HCT116 (cell line): Measurements from ENCODE around the gene MOCS1. TPM values are rescaled to one million over a fixed set of nuclear protein-coding genes. Genes with fewer than 3 reads are reported as not detected.

Experiments
- ATAC-seq: fragments of 200-7000 bp; cut with Tn5 transposase; 2 replicates; pipeline ENCODE4 v1.9.1; 2020; ENCODE audit warnings: mild to moderate bottlenecking, moderate library complexity
- BruUV-seq: library from RNA; stranded (reverse); fragments of 400-500 nt; replicated peaks from 2 replicates; lab custom pipeline; 2021; lab: Mats Ljungman, UMichigan
- CTCF ChIA-PET: fragments of 300-600 bp; sonication (Branson Sonifier 250); formaldehyde crosslinking; loops from one replicate; lab custom pipeline; 2021; ENCODE audit warnings: antibody characterized with exemption; lab: Charles Lee
- POLR2A ChIA-PET: fragments of 300-600, 350-600 bp; sonication (Branson Sonifier 250); formaldehyde crosslinking; loops from one replicate; lab custom pipeline; 2021; ENCODE audit warnings: antibody characterized with exemption; lab: Charles Lee
- RAD21 ChIA-PET, 2 experiments: fragments of 300-600 bp; sonication (Branson Sonifier 250); formaldehyde crosslinking; loops; one replicate each; lab custom pipeline; 2023; ENCODE audit warnings: low total read pairs in 2 of 2; ENCODE audit not compliant: uncharacterized antibody in 2 of 2, unreplicated experiment in 2 of 2, low non-redundant PET in 1 of 2; lab: Charles Lee
- DNase-seq: peaks from one replicate; pipeline ENCODE4 v3.0.0-alpha.2; 2010; ENCODE audit warnings: low read depth, low spot score
- H2AFZ ChIP-seq: fragments of 200-600 bp; shearing (Covaris generic), sonication (generic); 2 replicates; pipeline ENCODE4 v1.6.1; 2017; ENCODE audit warnings: low read depth, mixed run types, mixed read lengths, antibody characterized with exemption, low read length; ENCODE audit not compliant: poor library complexity, severe bottlenecking
- H3K27ac ChIP-seq: 2 replicates; pipeline ENCODE4 v1.5.1; 2012; ENCODE audit warnings: low read depth, low read length
- H3K27me3 ChIP-seq: fragments of 200-600 bp; sonication (generic); 2 replicates; pipeline ENCODE4 v1.6.1; 2016; ENCODE audit warnings: mixed run types, low read length, mixed read lengths; ENCODE audit not compliant: insufficient read depth
- H3K36me3 ChIP-seq, 2 experiments: fragments of 200-500 bp in 1 of 2; fragments of 200-600 bp in 1 of 2; sonication (Bioruptor generic) in 1 of 2; sonication (generic) in 1 of 2; 2 replicates each; pipeline versions ENCODE4 v1.5.1 to v1.6.1; 2014 to 2016; ENCODE audit warnings: low read length in 2 of 2, inconsistent platforms in 1 of 2, mixed read lengths in 1 of 2, mixed run types in 1 of 2; ENCODE audit not compliant: insufficient read depth in 2 of 2, control insufficient read depth in 1 of 2
- H3K4me1 ChIP-seq, 2 experiments: fragments of 200-600 bp in 1 of 2; sonication (generic) in 1 of 2; 2 replicates each; pipeline versions ENCODE4 v1.5.1 to v1.6.1; 2012 to 2017; ENCODE audit warnings: low read length in 2 of 2, inconsistent platforms in 1 of 2, mild to moderate bottlenecking in 1 of 2, mixed read lengths in 1 of 2, mixed run types in 1 of 2, moderate library complexity in 1 of 2; ENCODE audit not compliant: insufficient read depth in 2 of 2, control insufficient read depth in 1 of 2
- H3K4me2 ChIP-seq: fragments of 200-600 bp; sonication (generic); 2 replicates; pipeline ENCODE4 v1.6.1; 2017; ENCODE audit warnings: mixed run types, low read length, mixed read lengths
- H3K4me3 ChIP-seq, 2 experiments: fragments of 200-600 bp in 1 of 2; sonication (generic) in 1 of 2; replicated peaks in 1 of 2; 2 replicates each; pipeline ENCODE4 v1.5.1; 2011 to 2016; ENCODE audit warnings: low read length in 2 of 2, control low read depth in 1 of 2, low read depth in 1 of 2, mild to moderate bottlenecking in 1 of 2, mixed read lengths in 1 of 2, mixed run types in 1 of 2
- H3K79me2 ChIP-seq: fragments of 200-600 bp; sonication (generic); 2 replicates; pipeline ENCODE4 v1.6.1; 2017; ENCODE audit warnings: mild to moderate bottlenecking, mixed run types, low read length, moderate library complexity, mixed read lengths; ENCODE audit not compliant: insufficient read depth
- H3K9ac ChIP-seq: fragments of 200-600 bp; sonication (generic); 2 replicates; pipeline ENCODE4 v1.6.1; 2016; ENCODE audit warnings: low read length, mixed read lengths
- H3K9me2 ChIP-seq: fragments of 200-600 bp; sonication (generic), shearing (Covaris generic); 2 replicates; pipeline ENCODE4 v1.6.1; 2017; ENCODE audit warnings: mixed run types, mild to moderate bottlenecking, moderate library complexity; ENCODE audit not compliant: insufficient read depth
- H3K9me3 ChIP-seq, 2 experiments: fragments of 200-500 bp in 1 of 2; fragments of 200-600 bp in 1 of 2; sonication (Bioruptor generic) in 1 of 2; sonication (generic) in 1 of 2; 2 replicates each; pipeline ENCODE4 v1.6.1; 2014 to 2017; ENCODE audit warnings: low read length in 2 of 2, mixed read lengths in 2 of 2, inconsistent platforms in 1 of 2, low read depth in 1 of 2, mild to moderate bottlenecking in 1 of 2, mixed run types in 1 of 2, moderate library complexity in 1 of 2; ENCODE audit not compliant: control insufficient read depth in 1 of 2, insufficient read depth in 1 of 2
- H4K20me1 ChIP-seq: fragments of 200-600 bp; sonication (generic), shearing (Covaris generic); 2 replicates; pipeline ENCODE4 v1.6.1; 2017; ENCODE audit warnings: mixed run types, mild to moderate bottlenecking, moderate library complexity; ENCODE audit not compliant: insufficient read depth
- CEBPB ChIP-seq: IDR thresholded peaks from 2 replicates; pipeline ENCODE4 v1.6.1; 2012; ENCODE audit warnings: low read depth
- EZH2 ChIP-seq: fragments of 200-600 bp; sonication (generic); IDR thresholded peaks from 2 replicates; pipeline ENCODE4 v1.6.1; 2017; ENCODE audit warnings: antibody characterized with exemption, mixed run types
- POLR2AphosphoS5 ChIP-seq: IDR thresholded peaks from 2 replicates; pipeline ENCODE4 v1.6.1; 2011; ENCODE audit warnings: mild to moderate bottlenecking, low read depth, low read length, moderate library complexity
- RAD21 ChIP-seq: IDR thresholded peaks from 2 replicates; pipeline ENCODE4 v1.6.1; 2012; ENCODE audit warnings: low read depth, mild to moderate bottlenecking
- SRF ChIP-seq: IDR thresholded peaks from 2 replicates; pipeline ENCODE4 v1.6.1; 2012; ENCODE audit warnings: low read depth
- TCF7L2 ChIP-seq: IDR thresholded peaks from 2 replicates; pipeline ENCODE4 v1.7.0; 2011; ENCODE audit warnings: borderline replicate concordance, inconsistent platforms; ENCODE audit not compliant: insufficient read depth, insufficient read length; ENCODE audit errors: extremely low read depth
- intact Hi-C: fragments of 100-400 bp; cut with micrococcal nuclease; formaldehyde crosslinking; loops from 2 replicates; pipeline ENCODE4 v1.10.0; 2022
- total RNA-seq: library from RNA; stranded (reverse); gene quantifications from one replicate; pipeline ENCODE4 v1.2.1, GENCODE V29; 2021; ENCODE audit not compliant: unreplicated experiment
- TF ChIP-seq, protein P1 (sequence below): IDR thresholded peaks from 2 replicates; pipeline ENCODE4 v1.6.1; 2012
- TF ChIP-seq, protein P2 (sequence below), 3 experiments: fragments of 200-600 bp in 1 of 3; sonication (generic) in 1 of 3; IDR thresholded peaks in 2 of 3; conservative IDR thresholded peaks in 1 of 3; 2 replicates each; pipeline ENCODE4 v1.5.1; 2012 to 2017; ENCODE audit warnings: low read depth in 2 of 3, low read length in 2 of 3, antibody characterized with exemption in 1 of 3, borderline replicate concordance in 1 of 3, control low read depth in 1 of 3, mild to moderate bottlenecking in 1 of 3, mixed read lengths in 1 of 3, mixed run types in 1 of 3, moderate library complexity in 1 of 3; ENCODE audit not compliant: insufficient read depth in 1 of 3
- TF ChIP-seq, protein P3 (sequence below): IDR thresholded peaks from 2 replicates; pipeline ENCODE4 v1.6.1; 2012; ENCODE audit warnings: low read depth

The MOCS1 gene
- total RNA-seq, 1 experiment from 2014 or later = 9.3 TPM

DNA sequence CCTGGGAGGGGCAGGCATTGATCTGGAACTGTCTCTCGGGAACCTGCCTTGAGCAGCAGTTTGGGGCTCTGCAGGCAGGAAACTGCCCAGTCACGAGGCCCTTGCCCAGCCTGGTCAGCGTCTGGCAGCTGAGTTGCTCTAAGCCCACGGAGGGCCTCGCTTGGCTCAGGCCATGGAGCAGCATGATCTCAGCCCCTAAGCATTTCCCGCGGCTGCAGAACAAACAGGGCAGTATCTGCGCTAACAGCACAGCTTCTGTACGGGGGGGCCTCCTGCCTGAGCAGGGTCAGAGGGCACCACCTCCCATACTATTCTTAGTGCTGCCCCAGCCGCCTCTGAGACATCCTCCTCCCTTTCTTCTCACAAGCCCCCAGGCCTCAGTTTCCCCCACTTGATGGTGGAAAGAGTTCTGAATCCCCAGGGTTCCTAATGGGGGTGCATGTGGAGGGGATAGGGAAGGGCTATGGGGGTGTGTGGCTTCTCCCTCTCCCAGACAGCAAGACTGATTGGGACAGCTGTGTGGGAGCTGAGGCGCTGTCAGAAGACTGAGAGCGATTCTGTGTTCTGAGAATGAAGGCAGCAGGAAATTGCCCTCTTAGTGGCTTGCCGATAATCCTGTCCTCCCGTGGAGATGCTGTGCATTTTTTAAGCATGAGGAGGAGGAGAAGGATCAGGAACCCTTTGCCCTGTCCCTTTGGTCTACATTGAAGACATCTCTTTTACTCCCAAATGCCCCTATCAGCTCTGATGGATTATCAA, 46.4 kb downstream of the MOCS1 start:
- H3K79me2 ChIP-seq = no peaks in the 10 kb centered on the region
- TF ChIP-seq POLR2AphosphoS5 (no peak), EZH2 (no peak), CEBPB (no peak), SRF (no peak), RAD21 (no peak), TCF7L2 (no peak)
- TF ChIP-seq, protein P1, sequence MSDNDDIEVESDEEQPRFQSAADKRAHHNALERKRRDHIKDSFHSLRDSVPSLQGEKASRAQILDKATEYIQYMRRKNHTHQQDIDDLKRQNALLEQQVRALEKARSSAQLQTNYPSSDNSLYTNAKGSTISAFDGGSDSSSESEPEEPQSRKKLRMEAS = no peak
- TF ChIP-seq, protein P2, sequence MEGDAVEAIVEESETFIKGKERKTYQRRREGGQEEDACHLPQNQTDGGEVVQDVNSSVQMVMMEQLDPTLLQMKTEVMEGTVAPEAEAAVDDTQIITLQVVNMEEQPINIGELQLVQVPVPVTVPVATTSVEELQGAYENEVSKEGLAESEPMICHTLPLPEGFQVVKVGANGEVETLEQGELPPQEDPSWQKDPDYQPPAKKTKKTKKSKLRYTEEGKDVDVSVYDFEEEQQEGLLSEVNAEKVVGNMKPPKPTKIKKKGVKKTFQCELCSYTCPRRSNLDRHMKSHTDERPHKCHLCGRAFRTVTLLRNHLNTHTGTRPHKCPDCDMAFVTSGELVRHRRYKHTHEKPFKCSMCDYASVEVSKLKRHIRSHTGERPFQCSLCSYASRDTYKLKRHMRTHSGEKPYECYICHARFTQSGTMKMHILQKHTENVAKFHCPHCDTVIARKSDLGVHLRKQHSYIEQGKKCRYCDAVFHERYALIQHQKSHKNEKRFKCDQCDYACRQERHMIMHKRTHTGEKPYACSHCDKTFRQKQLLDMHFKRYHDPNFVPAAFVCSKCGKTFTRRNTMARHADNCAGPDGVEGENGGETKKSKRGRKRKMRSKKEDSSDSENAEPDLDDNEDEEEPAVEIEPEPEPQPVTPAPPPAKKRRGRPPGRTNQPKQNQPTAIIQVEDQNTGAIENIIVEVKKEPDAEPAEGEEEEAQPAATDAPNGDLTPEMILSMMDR (IDR thresholded peaks at IDR 0.05 in 2 of 3, conservative IDR thresholded peaks at IDR 0.05 in 1 of 3; ENCODE audit: borderline replicate concordance in 1 of 3, insufficient read depth in 1 of 3, low read depth in 2 of 3, low read length in 2 of 3) = no peak
- TF ChIP-seq, protein P3, sequence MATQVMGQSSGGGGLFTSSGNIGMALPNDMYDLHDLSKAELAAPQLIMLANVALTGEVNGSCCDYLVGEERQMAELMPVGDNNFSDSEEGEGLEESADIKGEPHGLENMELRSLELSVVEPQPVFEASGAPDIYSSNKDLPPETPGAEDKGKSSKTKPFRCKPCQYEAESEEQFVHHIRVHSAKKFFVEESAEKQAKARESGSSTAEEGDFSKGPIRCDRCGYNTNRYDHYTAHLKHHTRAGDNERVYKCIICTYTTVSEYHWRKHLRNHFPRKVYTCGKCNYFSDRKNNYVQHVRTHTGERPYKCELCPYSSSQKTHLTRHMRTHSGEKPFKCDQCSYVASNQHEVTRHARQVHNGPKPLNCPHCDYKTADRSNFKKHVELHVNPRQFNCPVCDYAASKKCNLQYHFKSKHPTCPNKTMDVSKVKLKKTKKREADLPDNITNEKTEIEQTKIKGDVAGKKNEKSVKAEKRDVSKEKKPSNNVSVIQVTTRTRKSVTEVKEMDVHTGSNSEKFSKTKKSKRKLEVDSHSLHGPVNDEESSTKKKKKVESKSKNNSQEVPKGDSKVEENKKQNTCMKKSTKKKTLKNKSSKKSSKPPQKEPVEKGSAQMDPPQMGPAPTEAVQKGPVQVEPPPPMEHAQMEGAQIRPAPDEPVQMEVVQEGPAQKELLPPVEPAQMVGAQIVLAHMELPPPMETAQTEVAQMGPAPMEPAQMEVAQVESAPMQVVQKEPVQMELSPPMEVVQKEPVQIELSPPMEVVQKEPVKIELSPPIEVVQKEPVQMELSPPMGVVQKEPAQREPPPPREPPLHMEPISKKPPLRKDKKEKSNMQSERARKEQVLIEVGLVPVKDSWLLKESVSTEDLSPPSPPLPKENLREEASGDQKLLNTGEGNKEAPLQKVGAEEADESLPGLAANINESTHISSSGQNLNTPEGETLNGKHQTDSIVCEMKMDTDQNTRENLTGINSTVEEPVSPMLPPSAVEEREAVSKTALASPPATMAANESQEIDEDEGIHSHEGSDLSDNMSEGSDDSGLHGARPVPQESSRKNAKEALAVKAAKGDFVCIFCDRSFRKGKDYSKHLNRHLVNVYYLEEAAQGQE = no peak
- no TSS peak for BruUV-seq
- H3K4me1 ChIP-seq = no peaks in the 10 kb centered on the region
- ChIA-PET CTCF (no interaction called here), RAD21 (no interaction called here), POLR2A (no interaction called here)
- ATAC-seq = no peak
- H3K9me2 ChIP-seq = no peaks in the 10 kb centered on the region
- H3K36me3 ChIP-seq = no peaks in the 10 kb centered on the region
- no peak overlapping the region for H3K4me3 ChIP-seq
- H3K9ac ChIP-seq = no peak overlapping the region
- intact Hi-C loops = no loop called here
- H3K9me3 ChIP-seq = no peaks in the 10 kb centered on the region
- no peak overlapping the region for H3K4me2 ChIP-seq
- peaks cover 23% of the 10 kb centered on the region for H3K27me3 ChIP-seq
- H3K27ac ChIP-seq = no peak overlapping the region
- no peak overlapping the region for H2AFZ ChIP-seq
- H4K20me1 ChIP-seq = no peaks in the 10 kb centered on the region
- DNase-seq = no peak
